HG03342 (cell line): ENCODE results near the gene SLC4A7.
"Not testable (repeated sequence)": the region's sequence is repeated elsewhere in the genome, so short reads cannot be mapped to it uniquely, and the experiment has no call there.

ENCODE experiments used
- ATAC-seq: cut with Tn5 transposase; IDR thresholded peaks from one replicate; pipeline ENCODE4 v1.9.1; 2021; ENCODE audit warnings: mild to moderate bottlenecking, moderate library complexity; ENCODE audit not compliant: unreplicated experiment

Gene SLC4A7

GRCh38 chr3:27484015-27484844 is at the start of gene SLC4A7:
Gene SLC4A7 (minus strand): TSS chr3:27484384. CDS start chr3:27484126, 258 bp downstream.
- peak; percentile 92 for ATAC-seq

DNA sequence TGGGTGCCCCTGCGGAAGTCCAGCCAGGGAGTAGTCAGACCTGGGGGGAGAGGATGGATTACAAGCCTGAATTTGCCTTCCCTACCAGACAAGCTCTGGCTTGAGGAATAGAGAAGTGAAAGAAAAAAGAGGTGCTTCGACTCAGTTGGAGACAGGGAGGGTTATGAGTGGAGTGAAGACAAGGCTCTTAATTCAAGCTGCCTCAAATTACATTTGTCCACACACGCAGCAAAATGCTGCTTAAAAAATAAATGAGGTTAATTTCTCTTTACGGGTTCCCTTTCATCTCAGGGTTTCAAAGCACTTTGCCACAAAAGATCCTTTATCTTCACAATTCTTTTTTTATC is 49.0 kb upstream of the SLC4A7 start:
- ATAC-seq: no peak

GRCh38 chr3:27532426-27533260 is 48.5 kb upstream of the SLC4A7 start:
- no peak for ATAC-seq

DNA sequence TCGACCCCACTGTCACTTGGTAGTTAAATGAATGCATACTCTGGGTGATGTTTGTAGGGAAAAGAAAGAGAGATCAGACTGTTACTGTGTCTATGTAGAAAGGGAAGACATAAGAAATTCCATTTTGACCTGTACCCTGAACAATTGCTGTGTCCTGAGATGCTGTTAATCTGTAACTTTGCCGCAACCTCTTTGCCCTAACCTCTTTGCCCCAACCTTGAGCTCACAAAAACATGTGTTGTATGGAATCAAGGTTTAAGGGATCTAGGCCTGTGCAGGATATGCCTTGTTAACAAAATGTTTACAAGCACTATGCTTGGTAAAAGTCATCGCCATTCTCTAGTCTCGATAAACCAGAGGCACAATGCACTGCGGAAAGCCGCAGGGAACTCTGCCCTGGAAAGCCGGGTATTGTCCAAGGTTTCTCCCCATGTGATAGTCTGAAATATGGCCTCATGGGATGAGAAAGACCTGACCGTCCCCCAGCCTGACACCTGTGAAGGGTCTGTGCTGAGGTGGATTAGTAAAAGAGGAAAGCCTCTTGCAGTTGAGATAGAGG is 47.1 kb upstream of the SLC4A7 start:
- ATAC-seq: not testable (repeated sequence)

DNA sequence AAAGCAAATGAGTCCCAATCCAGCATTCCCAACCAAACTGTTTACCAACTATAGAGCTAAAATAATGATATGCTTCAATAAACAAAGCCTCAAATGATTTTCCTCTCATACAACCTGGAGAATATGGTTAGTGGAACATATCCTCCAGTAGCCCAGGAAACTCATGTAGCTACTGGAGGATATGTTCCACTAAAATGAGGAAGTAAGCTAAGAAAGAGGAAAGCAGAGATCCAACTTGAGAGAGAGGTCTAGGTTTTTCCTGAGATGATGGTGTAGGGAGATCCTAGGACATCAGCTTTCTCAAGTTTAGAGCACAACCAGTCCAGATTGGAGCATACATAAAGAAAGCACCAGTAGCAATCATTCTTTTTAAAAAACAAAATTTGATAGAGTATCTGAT is 44.6 kb upstream of the SLC4A7 start:
- no peak for ATAC-seq

- no peak for ATAC-seq
These were observed 42.6 kb upstream of the SLC4A7 start for GRCh38 chr3:27526614-27527315.

GRCh38 chr3:27521872-27522265 is 37.7 kb upstream of the SLC4A7 start:
- no peak for ATAC-seq

- no peak for ATAC-seq
These were observed 37.1 kb upstream of the SLC4A7 start for GRCh38 chr3:27521179-27521871.

GRCh38 chr3:27511724-27512422 is 27.7 kb upstream of the SLC4A7 start:
- no peak for ATAC-seq

DNA sequence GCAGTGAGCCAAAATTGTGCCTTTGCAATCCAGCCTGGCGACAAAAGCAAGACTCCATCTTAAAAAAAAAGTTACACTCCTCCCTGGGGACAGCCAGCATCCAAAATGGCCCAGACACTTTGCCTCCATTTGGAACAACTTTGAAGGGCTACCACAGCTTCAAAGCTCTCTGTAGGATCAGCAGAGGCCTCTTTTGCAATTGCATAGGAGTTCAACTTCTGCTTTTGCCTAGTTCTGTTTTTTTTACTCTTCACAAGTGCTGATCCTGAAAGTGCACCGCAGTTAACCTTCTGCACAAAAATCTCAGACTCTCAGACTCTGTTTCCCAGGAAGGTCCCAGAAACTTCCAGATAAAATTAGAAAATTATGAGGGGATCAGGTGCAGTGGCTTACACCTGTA is 25.2 kb upstream of the SLC4A7 start:
- ATAC-seq: no peak

DNA sequence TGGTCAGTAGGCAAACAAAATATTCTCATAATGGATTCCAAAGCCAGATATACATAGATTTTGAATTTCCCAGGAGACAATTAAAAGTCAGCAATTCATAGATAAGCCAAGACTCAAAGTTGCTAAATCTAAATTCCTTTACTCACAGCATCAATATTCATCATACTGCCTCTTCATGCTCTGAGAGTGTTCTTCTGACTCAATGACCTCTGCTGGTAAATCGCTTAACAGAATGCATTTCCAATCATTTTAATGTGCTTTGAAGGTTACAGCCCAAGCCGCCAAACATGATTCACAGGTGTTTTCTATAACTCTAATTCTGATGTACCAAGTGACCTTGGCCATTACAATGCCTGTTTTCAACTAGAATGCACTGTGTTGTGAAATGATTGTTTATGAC is 24.2 kb upstream of the SLC4A7 start:
- ATAC-seq: no peak

GRCh38 chr3:27507515-27508266 is 23.5 kb upstream of the SLC4A7 start:
- no peak for ATAC-seq

GRCh38 chr3:27507111-27507510 is 22.9 kb upstream of the SLC4A7 start:
- ATAC-seq: no peak

DNA sequence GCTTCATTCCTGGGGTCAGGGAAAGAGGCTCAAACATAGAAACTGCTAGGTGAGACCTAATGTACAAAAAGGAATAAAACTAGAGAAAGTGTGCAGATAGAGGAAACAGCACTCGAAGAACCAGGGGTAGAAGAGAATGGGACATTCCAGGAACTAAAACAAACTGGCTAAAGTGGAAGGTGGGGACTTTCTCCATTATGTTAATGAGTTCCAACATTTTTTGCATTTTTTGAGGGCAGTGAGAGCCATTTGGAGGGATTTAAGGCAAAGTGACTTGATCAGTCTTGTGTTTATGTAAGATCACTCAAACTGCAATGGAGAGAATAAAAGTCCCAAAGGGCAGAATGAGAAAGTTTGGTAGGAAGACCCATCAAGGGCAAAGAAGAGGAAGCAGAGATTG is 20.6 kb upstream of the SLC4A7 start:
- ATAC-seq: no peak

GRCh38 chr3:27503526-27503925 is 19.3 kb upstream of the SLC4A7 start:
- no peak for ATAC-seq

- no peak for ATAC-seq
These were observed 17.6 kb upstream of the SLC4A7 start for GRCh38 chr3:27501759-27502158.

GRCh38 chr3:27500986-27501385 is 16.8 kb upstream of the SLC4A7 start:
- no peak for ATAC-seq

GRCh38 chr3:27500035-27500434 is 15.9 kb upstream of the SLC4A7 start:
- ATAC-seq: no peak

GRCh38 chr3:27494784-27495183 is 10.6 kb upstream of the SLC4A7 start:
- ATAC-seq: no peak
